ENCODE data around the gene KANSL1L.

DNA sequence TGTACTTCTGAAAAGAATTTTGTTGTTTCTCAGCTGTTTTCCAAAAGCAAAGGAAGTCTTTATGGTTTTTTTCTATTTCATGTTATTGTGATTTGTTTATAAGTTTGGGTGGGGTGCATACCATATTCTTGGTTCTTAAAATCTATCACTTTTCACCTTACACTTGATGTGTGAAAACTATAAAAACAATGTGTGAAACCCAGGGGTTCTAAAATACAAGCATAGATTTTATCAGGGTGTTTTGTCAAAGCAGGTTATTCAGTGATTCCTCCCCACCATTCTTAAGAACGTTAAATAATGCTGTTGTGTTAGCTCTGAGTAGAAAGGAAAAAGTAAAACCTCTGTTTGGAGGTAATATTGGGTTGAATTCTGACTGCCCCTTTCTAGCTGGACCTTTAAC is 151.1 kb downstream of the KANSL1L start:
- TF ChIP-seq MXI1 (IDR thresholded peaks at IDR 0.05; ENCODE audit: low read depth, low read length) (no peak), TCF12 (IDR thresholded peaks at IDR 0.05; ENCODE audit: low read depth, low read length) (no peak), RCOR1 (conservative IDR thresholded peaks at IDR 0.05; ENCODE audit: low read depth, low read length) (no peak), ATF2 (IDR thresholded peaks at IDR 0.05; ENCODE audit: low read length) (no peak), GATAD2B (conservative IDR thresholded peaks at IDR 0.05; ENCODE audit: low read depth) (no peak), CBX3 (IDR thresholded peaks at IDR 0.05; ENCODE audit: borderline replicate concordance, low read depth) (no peak), JUNB (IDR thresholded peaks at IDR 0.05) (no peak), NFYA (IDR thresholded peaks at IDR 0.05; ENCODE audit: borderline replicate concordance, low read depth, low read length) (no peak), SIN3A (IDR thresholded peaks at IDR 0.05; ENCODE audit: low read depth, low read length) (no peak), CTCF (IDR thresholded peaks at IDR 0.05 in 2 of 3, conservative IDR thresholded peaks at IDR 0.05 in 1 of 3; ENCODE audit: control insufficient read depth in 2 of 3, extremely low read depth in 1 of 3, insufficient read depth in 1 of 3, low read depth in 3 of 3, low read length in 3 of 3) (no peak)
- TF ChIP-seq, protein P1, sequence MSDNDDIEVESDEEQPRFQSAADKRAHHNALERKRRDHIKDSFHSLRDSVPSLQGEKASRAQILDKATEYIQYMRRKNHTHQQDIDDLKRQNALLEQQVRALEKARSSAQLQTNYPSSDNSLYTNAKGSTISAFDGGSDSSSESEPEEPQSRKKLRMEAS (IDR thresholded peaks at IDR 0.05; ENCODE audit: low read depth, low read length) = no peak
